GM21825 (cell line): ENCODE data around the gene KRTAP23-1.

Experiments
- ATAC-seq: cut with Tn5 transposase; IDR thresholded peaks from one replicate; pipeline ENCODE4 v1.9.1; 2021; ENCODE audit warnings: mild to moderate bottlenecking, moderate library complexity; ENCODE audit not compliant: unreplicated experiment

Gene KRTAP23-1

GRCh38 chr21:30348506-30348905 is at the start of gene KRTAP23-1:
Gene KRTAP23-1 (minus strand): TSS chr21:30348606. CDS start chr21:30348606, 0 bp downstream.
- no peak for ATAC-seq

- ATAC-seq, result no peak
Observed at GRCh38 chr21:30395731-30396130, 47.3 kb upstream of the KRTAP23-1 start, which contains the start of gene KRTAP13-1. Gene KRTAP13-1 (plus strand): TSS chr21:30396031. CDS start chr21:30396087, 56 bp downstream.

- ATAC-seq, result no peak
Observed at GRCh38 chr21:30391492-30392025, 43.2 kb upstream of the KRTAP23-1 start.

GRCh38 chr21:30382201-30382600 is 33.8 kb upstream of the KRTAP23-1 start:
- no peak for ATAC-seq

GRCh38 chr21:30372139-30372770 is 23.8 kb upstream of the KRTAP23-1 start, which contains the start of gene KRTAP13-2:
Gene KRTAP13-2 (minus strand): TSS chr21:30372271. CDS start chr21:30372213, 58 bp downstream.
- ATAC-seq, result no peak

GRCh38 chr21:30355906-30356305 is 7.5 kb upstream of the KRTAP23-1 start:
- no peak for ATAC-seq

- no peak for ATAC-seq
Observed at GRCh38 chr21:30354308-30355005, 6.1 kb upstream of the KRTAP23-1 start.

GRCh38 chr21:30351534-30351933 is 3.1 kb upstream of the KRTAP23-1 start:
- no peak for ATAC-seq

- no peak for ATAC-seq
Observed at GRCh38 chr21:30349572-30349971, 1.2 kb upstream of the KRTAP23-1 start.

- no peak for ATAC-seq
Observed at GRCh38 chr21:30345014-30345413, 3.4 kb downstream of the KRTAP23-1 start.

GRCh38 chr21:30340714-30341573 is 7.5 kb downstream of the KRTAP23-1 start:
- no peak for ATAC-seq

GRCh38 chr21:30338717-30339116 is 9.7 kb downstream of the KRTAP23-1 start:
- ATAC-seq, result no peak

GRCh38 chr21:30337772-30338171 is 10.6 kb downstream of the KRTAP23-1 start:
- no peak for ATAC-seq

- no peak for ATAC-seq
Observed at GRCh38 chr21:30337276-30337744, 11.1 kb downstream of the KRTAP23-1 start, which contains the start of gene KRTAP27-1. Gene KRTAP27-1 (minus strand): TSS chr21:30337694. CDS start chr21:30337668, 26 bp downstream.

GRCh38 chr21:30336596-30336995 is 11.8 kb downstream of the KRTAP23-1 start:
- no peak for ATAC-seq

GRCh38 chr21:30333736-30334135 is 14.7 kb downstream of the KRTAP23-1 start:
- no peak for ATAC-seq

GRCh38 chr21:30332681-30333080 is 15.7 kb downstream of the KRTAP23-1 start:
- no peak for ATAC-seq

GRCh38 chr21:30329203-30329875 is 19.1 kb downstream of the KRTAP23-1 start:
- no peak for ATAC-seq

- ATAC-seq, result no peak
Observed at GRCh38 chr21:30326390-30326789, 22.0 kb downstream of the KRTAP23-1 start.

- no peak for ATAC-seq
Observed at GRCh38 chr21:30320215-30320614, 28.2 kb downstream of the KRTAP23-1 start, which contains the start of gene KRTAP26-1. Gene KRTAP26-1 (minus strand): TSS chr21:30320315. CDS start chr21:30320035, 280 bp downstream.
